Measurements from ENCODE around the gene ZNF407.

- no peak for TF ChIP-seq BHLHE40 (IDR thresholded peaks at IDR 0.05; ENCODE audit: low read length)
- TF ChIP-seq HINFP (CRISPR knock-in tag; IDR thresholded peaks at IDR 0.05; ENCODE audit: low read depth): no peak
- no peak for TF ChIP-seq CTCF (CRISPR knock-in tag; IDR thresholded peaks at IDR 0.05)
- no peak for TF ChIP-seq KDM5A (IDR thresholded peaks at IDR 0.05; ENCODE audit: borderline replicate concordance, low read length)
- no peak for TF ChIP-seq IRX3 (CRISPR knock-in tag; IDR thresholded peaks at IDR 0.05; ENCODE audit: borderline replicate concordance, low read depth)
- no peak for TF ChIP-seq SIN3A (IDR thresholded peaks at IDR 0.05; ENCODE audit: borderline replicate concordance, low read depth, low read length)
- TF ChIP-seq FUBP1 (CRISPR knock-in tag; IDR thresholded peaks at IDR 0.05; ENCODE audit: borderline replicate concordance): no peak
- no peak for TF ChIP-seq ATRX (CRISPR knock-in tag; IDR thresholded peaks at IDR 0.05; ENCODE audit: borderline replicate concordance)
Measured at GRCh38 chr18:74742573-74743243, 145.0 kb downstream of the ZNF407 start.
